Spleen (tissue), 11 donors: ENCODE results near the gene ZSWIM8. TPM values are rescaled to one million over a fixed set of nuclear protein-coding genes. Genes with fewer than 3 reads are reported as not detected.

Experiments
- DNase-seq: peaks from one replicate; pipeline ENCODE4 v3.0.0-alpha.2; 2020
- H3K27ac ChIP-seq, 8 donors: fragments of 200-600 bp; sonication (generic) in 7 of 8; 1 replicate in 4 of 8; 2 replicates in 4 of 8; pipeline versions ENCODE4 v1.5.0 to v1.8.0; 2016 to 2021; ENCODE audit warnings: inconsistent platforms in 4 of 8, mild to moderate bottlenecking in 4 of 8, moderate library complexity in 1 of 8
- H3K27me3 ChIP-seq, 7 donors: fragments of 200-600 bp; sonication (generic) in 6 of 7; replicated peaks in 1 of 7; 1 replicate in 4 of 7; 2 replicates in 3 of 7; pipeline versions ENCODE4 v1.5.0 to v1.8.0; 2016 to 2021; ENCODE audit warnings: inconsistent platforms in 3 of 7, mild to moderate bottlenecking in 1 of 7
- H3K36me3 ChIP-seq, 6 donors: fragments of 200-600 bp; sonication (generic) in 5 of 6; 1 replicate in 4 of 6; 2 replicates in 2 of 6; pipeline versions ENCODE4 v1.5.0 to v1.8.0; 2016 to 2021; ENCODE audit warnings: inconsistent platforms in 2 of 6
- H3K4me1 ChIP-seq, 6 donors: fragments of 200-600 bp; sonication (generic) in 5 of 6; 1 replicate in 3 of 6; 2 replicates in 3 of 6; pipeline versions ENCODE4 v1.5.0 to v1.8.0; 2016 to 2021; ENCODE audit warnings: inconsistent platforms in 3 of 6
- H3K4me3 ChIP-seq, 8 donors: fragments of 200-600 bp; sonication (generic) in 7 of 8; 1 replicate in 4 of 8; 2 replicates in 4 of 8; pipeline versions ENCODE4 v1.5.0 to v1.8.0; 2016 to 2021; ENCODE audit warnings: inconsistent platforms in 4 of 8, mild to moderate bottlenecking in 4 of 8, moderate library complexity in 2 of 8
- H3K9me3 ChIP-seq, 8 donors: fragments of 200-600 bp; sonication (generic) in 7 of 8; 1 replicate in 4 of 8; 2 replicates in 4 of 8; pipeline versions ENCODE4 v1.5.0 to v1.8.0; 2016 to 2021; ENCODE audit warnings: inconsistent platforms in 4 of 8
- POLR2A ChIP-seq, 3 donors: fragments of 450-650 bp; IDR thresholded peaks; one replicate each; pipeline ENCODE4 v1.5.1; 2017; ENCODE audit warnings: antibody characterized with exemption in 3 of 3, mild to moderate bottlenecking in 1 of 3
- POLR2AphosphoS5 ChIP-seq, 3 donors: sonication (generic); formaldehyde crosslinking; IDR thresholded peaks; one replicate each; pipeline ENCODE4 v1.5.1; 2017; ENCODE audit warnings: antibody characterized with exemption in 3 of 3
- WGBS, 5 donors: extraction: QIAGEN DNeasy Blood & Tissue Kit in 3 of 5; methylation state at CpG; one replicate each; pipeline versions ENCODE4 v1.1.5 to v1.1.7; 2013 to 2018; 5-methylcytosine and 5-hydroxymethylcytosine counted together
- intact Hi-C: fragments of 100-400 bp; cut with DNase I; formaldehyde crosslinking; loops from one replicate; pipeline ENCODE4 v1.15.0; 2023; ENCODE audit warnings: low total_unique reads
- polyA plus RNA-seq, 3 donors: library from polyadenylated mRNA; stranded (reverse); fragments of 200-250 nt; gene quantifications; one replicate each; pipeline ENCODE4 v1.2.1, GENCODE V29; 2013
- total RNA-seq, 7 donors: library from RNA; depleted of rRNA in 3 of 7; stranded (reverse); fragments of >200 nt in 3 of 7; fragmentation: NEBNext Ultra II Directional in 4 of 7; extraction: Animal tissue kit (Norgen Biotek cat#: 25700) in 4 of 7; gene quantifications; one replicate each; pipeline versions ENCODE4 v1.1.0 to v1.2.1, GENCODE V29; 2016 to 2021
- TF ChIP-seq, protein P1 (sequence below), 11 experiments: fragments of 200-600 bp in 7 of 11; fragments of 450-650 bp in 4 of 11; sonication (generic) in 4 of 11; IDR thresholded peaks in 8 of 11; conservative IDR thresholded peaks in 3 of 11; 1 replicate in 7 of 11; 2 replicates in 4 of 11; pipeline versions ENCODE4 v1.4.0 to v1.8.0; 2016 to 2021; ENCODE audit warnings: antibody characterized with exemption in 11 of 11, inconsistent platforms in 4 of 11, mild to moderate bottlenecking in 1 of 11
- donor health status: healthy with polysubstance abuse.
- donor health status: DM: no; HTN: no; CAD: no; lungs with moderate emphysema.
- donor health status: DM: no; HTN: no; CAD: no.
- donor health status: Bipolar disorder and iron deficiency.
- donor health status: healthy.
- donor health status: DM: no; HTN: no; CAD: no.
- donor health status: DM: yes; HTN: yes; CAD: no.

Gene ZSWIM8
- total and polyA plus RNA-seq, 10 donors: 51.5 to 141 (median 119) TPM

DNA sequence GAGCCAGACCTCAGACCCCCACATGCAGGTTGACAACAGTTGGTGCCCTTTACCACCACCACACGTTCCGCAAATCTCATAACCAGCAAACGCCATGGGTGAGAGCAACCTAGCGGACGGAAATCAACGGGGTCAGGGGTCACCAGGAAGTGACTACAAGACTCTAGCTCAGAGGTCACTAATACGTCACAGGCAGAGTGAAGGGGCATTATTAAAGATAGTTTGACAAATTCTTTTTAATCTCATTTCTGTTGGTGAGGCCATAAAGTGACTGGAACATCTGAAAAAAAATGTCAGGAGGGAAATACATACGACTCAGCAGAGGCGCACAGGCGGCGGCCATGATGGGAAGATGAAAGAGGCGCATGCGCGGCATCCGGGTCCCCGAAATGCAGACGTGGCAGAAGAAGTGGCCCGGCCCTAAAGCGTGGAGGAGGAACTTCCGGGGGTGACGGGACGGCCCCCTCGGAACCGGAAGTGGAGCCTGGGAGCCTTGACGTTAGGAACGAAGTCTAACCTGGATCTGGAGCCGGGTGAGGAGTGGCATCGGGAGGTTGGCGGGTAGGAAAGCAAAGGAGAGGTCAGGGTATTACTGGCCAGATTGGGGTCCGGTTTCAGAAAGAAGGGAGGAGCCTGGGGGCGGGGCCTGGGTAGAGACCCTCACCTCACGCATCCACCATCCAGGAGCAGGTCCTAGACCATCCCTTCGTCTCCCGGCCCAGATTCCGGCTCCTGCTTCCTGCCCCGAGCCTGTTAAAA is 41.3 kb upstream of the ZSWIM8 start, which contains the start of gene SEC24C:
SEC24C (plus strand) TSS at position 468 of the 759 bp plus-strand sequence. CDS start 2,461 bp downstream, outside the sequence.
- Histone ChIP-seq H3K27me3 (no peaks in the 10 kb centered on the region), H3K9me3 (no peaks in the 10 kb centered on the region), H3K4me1 (peaks cover 16 to 63% (median 55%) of the 10 kb centered on the region in 6 donors), H3K4me3 (peak within 1 kb of the TSS; percentile 79 to 92 (median 84)), H3K36me3 (peaks cover 0 to 49% (median 28%) of the 10 kb centered on the region in 6 donors), H3K27ac (peak within 1 kb of the TSS; percentile 91 to 98 (median 94))
- DNase-seq: peak; percentile 98
- WGBS, 5 donors: 0 to 1% (median 0%) methylated on average over 33 to 36 of the region's 36 CpGs
- TF ChIP-seq POLR2AphosphoS5 (IDR thresholded peaks at IDR 0.05) (peak; percentile 94), POLR2A (IDR thresholded peaks at IDR 0.05) (peak in 1 of 3 donors; percentile 47)
- TF ChIP-seq, protein P1, sequence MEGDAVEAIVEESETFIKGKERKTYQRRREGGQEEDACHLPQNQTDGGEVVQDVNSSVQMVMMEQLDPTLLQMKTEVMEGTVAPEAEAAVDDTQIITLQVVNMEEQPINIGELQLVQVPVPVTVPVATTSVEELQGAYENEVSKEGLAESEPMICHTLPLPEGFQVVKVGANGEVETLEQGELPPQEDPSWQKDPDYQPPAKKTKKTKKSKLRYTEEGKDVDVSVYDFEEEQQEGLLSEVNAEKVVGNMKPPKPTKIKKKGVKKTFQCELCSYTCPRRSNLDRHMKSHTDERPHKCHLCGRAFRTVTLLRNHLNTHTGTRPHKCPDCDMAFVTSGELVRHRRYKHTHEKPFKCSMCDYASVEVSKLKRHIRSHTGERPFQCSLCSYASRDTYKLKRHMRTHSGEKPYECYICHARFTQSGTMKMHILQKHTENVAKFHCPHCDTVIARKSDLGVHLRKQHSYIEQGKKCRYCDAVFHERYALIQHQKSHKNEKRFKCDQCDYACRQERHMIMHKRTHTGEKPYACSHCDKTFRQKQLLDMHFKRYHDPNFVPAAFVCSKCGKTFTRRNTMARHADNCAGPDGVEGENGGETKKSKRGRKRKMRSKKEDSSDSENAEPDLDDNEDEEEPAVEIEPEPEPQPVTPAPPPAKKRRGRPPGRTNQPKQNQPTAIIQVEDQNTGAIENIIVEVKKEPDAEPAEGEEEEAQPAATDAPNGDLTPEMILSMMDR (IDR thresholded peaks at IDR 0.05 in 8 of 11, conservative IDR thresholded peaks at IDR 0.05 in 3 of 11): peak in 3 of 11 experiments; percentile 6 to 30 (median 16)
- intact Hi-C loops: no loop called here

DNA sequence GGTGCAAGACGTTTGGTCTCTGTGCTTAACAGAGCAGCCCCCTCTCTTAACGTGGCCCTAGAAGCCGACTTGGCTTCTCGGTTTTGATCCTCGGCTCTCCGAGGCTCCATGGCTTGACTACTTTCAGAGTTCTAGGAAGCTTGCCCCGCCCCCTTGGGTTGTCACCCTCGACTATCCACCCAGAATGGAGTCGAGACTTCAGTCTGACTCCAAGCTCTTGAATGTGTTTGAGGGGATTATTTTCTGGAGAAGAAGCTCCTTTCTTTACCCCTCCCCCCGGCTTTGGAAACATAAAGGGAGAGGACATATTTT is 40.8 kb upstream of the ZSWIM8 start:
- intact Hi-C loops: no loop called here
- TF ChIP-seq POLR2A (IDR thresholded peaks at IDR 0.05) (no peak), POLR2AphosphoS5 (IDR thresholded peaks at IDR 0.05) (no peak)
- TF ChIP-seq, protein P1 (IDR thresholded peaks at IDR 0.05 in 8 of 11, conservative IDR thresholded peaks at IDR 0.05 in 3 of 11): no peak
- Histone ChIP-seq H3K27me3 (no peaks in the 10 kb centered on the region), H3K4me1 (peaks cover 18 to 68% (median 60%) of the 10 kb centered on the region in 6 donors), H3K27ac (peak overlapping the region; percentile 91 to 98 (median 94)), H3K36me3 (peaks cover 0 to 51% (median 32%) of the 10 kb centered on the region in 6 donors), H3K9me3 (no peaks in the 10 kb centered on the region), H3K4me3 (peak overlapping the region; percentile 79 to 92 (median 84))
- WGBS, 5 donors: 0 to 1% (median 0%) methylated on average over 9 to 10 of the region's 10 CpGs
- DNase-seq: no peak

DNA sequence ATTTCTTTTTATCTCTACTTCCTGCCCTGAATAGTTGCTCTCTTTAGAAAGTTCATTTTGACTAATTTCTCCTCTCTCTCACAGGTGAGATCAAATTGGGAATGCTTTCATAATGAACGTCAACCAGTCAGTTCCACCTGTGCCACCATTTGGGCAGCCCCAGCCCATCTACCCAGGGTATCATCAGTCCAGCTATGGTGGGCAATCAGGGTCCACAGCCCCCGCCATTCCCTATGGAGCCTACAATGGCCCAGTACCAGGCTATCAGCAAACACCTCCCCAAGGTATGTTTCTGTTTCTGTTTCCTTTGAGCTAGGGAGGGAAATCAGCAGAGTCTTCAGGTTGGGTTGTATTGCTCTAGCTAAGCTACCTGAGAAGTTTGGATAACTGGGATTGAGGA is 38.7 kb upstream of the ZSWIM8 start:
- H3K9me3 ChIP-seq: no peaks in the 10 kb centered on the region
- peaks cover 23 to 86% (median 66%) of the 10 kb centered on the region in 6 donors for H3K4me1 ChIP-seq
- no peaks in the 10 kb centered on the region for H3K27me3 ChIP-seq
- no peak for DNase-seq
- no peak overlapping the region for H3K27ac ChIP-seq
- peaks cover 0 to 67% (median 53%) of the 10 kb centered on the region in 6 donors for H3K36me3 ChIP-seq
- H3K4me3 ChIP-seq: no peak overlapping the region
- TF ChIP-seq POLR2A (IDR thresholded peaks at IDR 0.05): no peak
- TF ChIP-seq POLR2AphosphoS5 (IDR thresholded peaks at IDR 0.05): no peak
- TF ChIP-seq, protein P1 (IDR thresholded peaks at IDR 0.05 in 8 of 11, conservative IDR thresholded peaks at IDR 0.05 in 3 of 11): no peak
- intact Hi-C loops: no loop called here
- WGBS, 5 donors: 70 to 93% (median 86%) methylated on average over 2 of the region's 2 CpGs

DNA sequence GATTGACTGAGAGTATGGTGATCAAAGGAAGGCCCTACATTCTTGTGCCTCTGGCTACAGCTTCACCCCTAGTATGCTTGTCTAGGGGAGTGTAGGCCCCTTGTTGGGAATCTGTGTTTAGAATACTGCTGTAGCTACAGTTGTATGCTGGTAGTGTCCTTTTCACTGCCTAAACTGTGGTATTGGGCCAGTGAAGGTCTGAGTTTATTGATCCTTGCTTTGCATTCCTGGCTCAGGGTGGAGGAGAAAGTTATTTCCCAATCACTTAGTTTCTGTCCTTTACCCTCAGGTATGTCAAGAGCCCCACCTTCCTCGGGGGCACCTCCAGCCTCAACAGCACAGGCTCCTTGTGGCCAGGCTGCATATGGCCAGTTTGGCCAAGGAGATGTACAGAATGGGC is 34.6 kb upstream of the ZSWIM8 start:
- H3K4me1 ChIP-seq: peaks cover 14 to 56% (median 40%) of the 10 kb centered on the region in 6 donors
- no peak for TF ChIP-seq POLR2AphosphoS5 (IDR thresholded peaks at IDR 0.05)
- TF ChIP-seq, protein P1 (IDR thresholded peaks at IDR 0.05 in 8 of 11, conservative IDR thresholded peaks at IDR 0.05 in 3 of 11): no peak
- TF ChIP-seq POLR2A (IDR thresholded peaks at IDR 0.05): no peak
- intact Hi-C loops: no loop called here
- peaks cover 5 to 95% (median 85%) of the 10 kb centered on the region in 6 donors for H3K36me3 ChIP-seq
- no peak for DNase-seq
- no peaks in the 10 kb centered on the region for H3K27me3 ChIP-seq
- H3K27ac ChIP-seq: no peak overlapping the region
- H3K9me3 ChIP-seq: no peaks in the 10 kb centered on the region
- no peak overlapping the region for H3K4me3 ChIP-seq
- 96 to 100% (median 100%) methylated on average over 1 of the region's 1 CpG for WGBS, 5 donors
